ENCODE data around the gene VSIG10L. TPM values are rescaled to one million over a fixed set of nuclear protein-coding genes. Genes with fewer than 3 reads are reported as not detected.

Gene VSIG10L
- total RNA-seq, 1 experiment from 2014 or later: 4.6 TPM

DNA sequence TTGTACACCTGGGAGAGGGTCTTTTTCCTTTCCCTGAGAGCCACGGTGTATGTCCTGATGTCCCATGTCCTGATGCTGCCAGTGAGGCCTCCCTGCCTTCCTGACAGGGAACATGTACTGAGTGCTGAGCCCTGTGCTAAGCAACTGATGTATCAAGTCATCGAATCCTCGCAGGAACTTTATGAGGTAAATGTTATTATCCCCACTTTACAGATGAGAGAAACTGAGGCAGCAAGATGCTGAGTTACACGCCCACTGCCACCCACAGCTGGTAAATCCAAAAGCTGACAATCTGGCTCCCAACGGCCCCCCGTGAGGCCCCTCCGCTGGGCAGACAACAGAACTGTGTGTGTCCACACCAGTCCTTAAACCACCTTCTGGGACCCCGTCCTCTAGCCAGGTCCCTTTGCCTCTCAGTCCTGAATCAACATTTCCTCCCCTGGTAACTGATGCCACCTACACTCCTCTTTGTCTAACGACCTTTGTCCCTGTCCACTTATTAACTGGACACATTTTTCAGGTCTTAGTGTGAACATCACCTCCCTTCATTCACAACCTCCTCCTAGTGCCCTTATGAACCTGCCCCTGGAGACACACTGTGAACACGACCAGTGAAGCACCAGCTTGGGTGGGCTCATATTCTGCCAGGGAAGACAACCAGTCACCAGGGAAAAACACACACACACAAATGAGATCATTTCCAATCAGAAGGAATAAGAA, 5.4 kb upstream of the VSIG10L start:
- no peak overlapping the region for H2AFZ ChIP-seq (ENCODE audit: low read depth, low read length, poor library complexity, severe bottlenecking)
- no peaks in the 10 kb centered on the region for H3K9me2 ChIP-seq (ENCODE audit: insufficient read depth)
- ATAC-seq (no peak), DNase-seq (ENCODE audit: low read depth, low spot score) (no peak)
- RAD21 ChIA-PET (ENCODE audit: low non-redundant PET in 1 of 2, low total read pairs in 2 of 2, uncharacterized antibody in 2 of 2, unreplicated experiment in 2 of 2): no interaction called here
- TF ChIP-seq JUND (IDR thresholded peaks at IDR 0.05): no peak
- TF ChIP-seq POLR2AphosphoS5 (IDR thresholded peaks at IDR 0.05; ENCODE audit: low read depth, low read length): no peak
- TF ChIP-seq POLR2A (IDR thresholded peaks at IDR 0.05; ENCODE audit: borderline replicate concordance, extremely low read depth, insufficient read depth, insufficient read length): no peak
- TF ChIP-seq, protein P1, sequence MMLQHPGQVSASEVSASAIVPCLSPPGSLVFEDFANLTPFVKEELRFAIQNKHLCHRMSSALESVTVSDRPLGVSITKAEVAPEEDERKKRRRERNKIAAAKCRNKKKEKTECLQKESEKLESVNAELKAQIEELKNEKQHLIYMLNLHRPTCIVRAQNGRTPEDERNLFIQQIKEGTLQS (IDR thresholded peaks at IDR 0.05): no peak
- no peak for TF ChIP-seq RAD21 (IDR thresholded peaks at IDR 0.05; ENCODE audit: low read depth)
- TF ChIP-seq, protein P2, sequence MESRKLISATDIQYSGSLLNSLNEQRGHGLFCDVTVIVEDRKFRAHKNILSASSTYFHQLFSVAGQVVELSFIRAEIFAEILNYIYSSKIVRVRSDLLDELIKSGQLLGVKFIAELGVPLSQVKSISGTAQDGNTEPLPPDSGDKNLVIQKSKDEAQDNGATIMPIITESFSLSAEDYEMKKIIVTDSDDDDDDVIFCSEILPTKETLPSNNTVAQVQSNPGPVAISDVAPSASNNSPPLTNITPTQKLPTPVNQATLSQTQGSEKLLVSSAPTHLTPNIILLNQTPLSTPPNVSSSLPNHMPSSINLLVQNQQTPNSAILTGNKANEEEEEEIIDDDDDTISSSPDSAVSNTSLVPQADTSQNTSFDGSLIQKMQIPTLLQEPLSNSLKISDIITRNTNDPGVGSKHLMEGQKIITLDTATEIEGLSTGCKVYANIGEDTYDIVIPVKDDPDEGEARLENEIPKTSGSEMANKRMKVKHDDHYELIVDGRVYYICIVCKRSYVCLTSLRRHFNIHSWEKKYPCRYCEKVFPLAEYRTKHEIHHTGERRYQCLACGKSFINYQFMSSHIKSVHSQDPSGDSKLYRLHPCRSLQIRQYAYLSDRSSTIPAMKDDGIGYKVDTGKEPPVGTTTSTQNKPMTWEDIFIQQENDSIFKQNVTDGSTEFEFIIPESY (IDR thresholded peaks at IDR 0.05; ENCODE audit: extremely low read depth, insufficient replicate concordance, low read length): no peak
- no peak for TF ChIP-seq EZH2phosphoT487 (IDR thresholded peaks at IDR 0.05; ENCODE audit: borderline replicate concordance)
- no peak for TF ChIP-seq ZNF274 (IDR thresholded peaks at IDR 0.05; ENCODE audit: low read depth, low read length)
- TF ChIP-seq CBX3 (IDR thresholded peaks at IDR 0.05; ENCODE audit: low read depth): no peak
- no peak for TF ChIP-seq EGR1 (IDR thresholded peaks at IDR 0.05; ENCODE audit: low read depth)
- no peak for TF ChIP-seq ZFX (IDR thresholded peaks at IDR 0.05)
- no peak for TF ChIP-seq CEBPB (IDR thresholded peaks at IDR 0.05; ENCODE audit: low read depth)
- H3K27me3 ChIP-seq (ENCODE audit: insufficient read depth, low read length): no peaks in the 10 kb centered on the region
- intact Hi-C loops (cut with micrococcal nuclease): no loop called here
- no peaks in the 10 kb centered on the region for H3K79me2 ChIP-seq (ENCODE audit: insufficient read depth, low read length)
- CTCF ChIA-PET: no interaction called here
- peaks cover 3 to 14% of the 10 kb centered on the region in 2 experiments; a peak in 3 of 4 replicates for H3K36me3 ChIP-seq (ENCODE audit: control insufficient read depth in 1 of 2, insufficient read depth in 2 of 2, low read length in 2 of 2)
- BruUV-seq (replicated peaks): no TSS peak
- POLR2A ChIA-PET: no interaction called here
- H3K4me2 ChIP-seq (ENCODE audit: low read length): no peak overlapping the region
- H3K4me1 ChIP-seq (ENCODE audit: control insufficient read depth in 1 of 2, insufficient read depth in 2 of 2, low read length in 2 of 2): peaks cover 0 to 32% of the 10 kb centered on the region in 2 experiments; a peak in 3 of 4 replicates
- H3K27ac ChIP-seq (ENCODE audit: low read depth, low read length): no peak overlapping the region
- no peak overlapping the region for H3K9ac ChIP-seq (ENCODE audit: low read length)
- no peak overlapping the region for H3K4me3 ChIP-seq (replicated peaks in 1 of 2; ENCODE audit: low read depth in 1 of 2, low read length in 2 of 2)
- no peaks in the 10 kb centered on the region for H3K9me3 ChIP-seq (ENCODE audit: control insufficient read depth in 1 of 2, insufficient read depth in 1 of 2, low read depth in 1 of 2, low read length in 2 of 2)
- H4K20me1 ChIP-seq (ENCODE audit: insufficient read depth): no peaks in the 10 kb centered on the region

All from HCT116 (cell line).